ENCODE results near the gene CENPB.
"Not testable (repeated sequence)": the region's sequence is repeated elsewhere in the genome, so short reads cannot be mapped to it uniquely, and the experiment has no call there.

CENPB gene, protein sequence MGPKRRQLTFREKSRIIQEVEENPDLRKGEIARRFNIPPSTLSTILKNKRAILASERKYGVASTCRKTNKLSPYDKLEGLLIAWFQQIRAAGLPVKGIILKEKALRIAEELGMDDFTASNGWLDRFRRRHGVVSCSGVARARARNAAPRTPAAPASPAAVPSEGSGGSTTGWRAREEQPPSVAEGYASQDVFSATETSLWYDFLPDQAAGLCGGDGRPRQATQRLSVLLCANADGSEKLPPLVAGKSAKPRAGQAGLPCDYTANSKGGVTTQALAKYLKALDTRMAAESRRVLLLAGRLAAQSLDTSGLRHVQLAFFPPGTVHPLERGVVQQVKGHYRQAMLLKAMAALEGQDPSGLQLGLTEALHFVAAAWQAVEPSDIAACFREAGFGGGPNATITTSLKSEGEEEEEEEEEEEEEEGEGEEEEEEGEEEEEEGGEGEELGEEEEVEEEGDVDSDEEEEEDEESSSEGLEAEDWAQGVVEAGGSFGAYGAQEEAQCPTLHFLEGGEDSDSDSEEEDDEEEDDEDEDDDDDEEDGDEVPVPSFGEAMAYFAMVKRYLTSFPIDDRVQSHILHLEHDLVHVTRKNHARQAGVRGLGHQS
- 92.4 to 127 (median 111) reads per million in 4 experiments for total RNA-seq

DNA sequence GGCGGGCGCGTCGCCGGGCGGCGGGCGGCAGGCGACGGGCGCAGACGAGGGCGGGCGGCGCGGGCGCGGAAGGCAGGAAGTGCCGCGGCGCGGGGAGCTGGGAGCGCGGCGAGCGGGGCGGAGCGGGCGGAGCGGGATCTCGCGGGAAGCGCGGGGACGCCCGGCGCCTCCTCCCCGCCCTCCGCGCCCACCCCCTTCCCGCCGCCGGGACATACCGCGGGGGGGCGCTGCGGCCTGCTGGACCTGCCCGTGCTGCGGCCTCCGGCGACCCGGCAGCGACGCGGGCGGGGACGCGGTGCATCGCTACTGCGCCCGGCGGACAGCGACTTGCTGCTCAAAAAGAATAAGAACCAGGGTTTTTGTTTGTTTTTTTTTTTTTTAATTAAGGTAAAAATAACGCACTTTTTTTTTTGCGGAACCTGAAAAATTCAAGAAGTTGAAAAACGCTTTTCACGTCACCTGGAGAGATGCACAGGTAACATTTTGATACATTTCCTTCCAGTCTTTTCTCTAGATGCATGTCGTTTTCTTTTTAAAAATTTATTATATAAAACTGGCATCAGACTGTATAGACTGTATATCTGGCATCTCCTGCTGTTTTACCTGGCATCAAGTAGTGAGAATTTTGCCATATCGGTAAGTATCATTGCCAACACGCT, at the start of gene CENPB:
Gene CENPB (minus strand): TSS at position 76 of the 659 bp plus-strand sequence. CDS start 257 bp downstream, outside the sequence.
- DNase-seq = peak; percentile 82

DNA sequence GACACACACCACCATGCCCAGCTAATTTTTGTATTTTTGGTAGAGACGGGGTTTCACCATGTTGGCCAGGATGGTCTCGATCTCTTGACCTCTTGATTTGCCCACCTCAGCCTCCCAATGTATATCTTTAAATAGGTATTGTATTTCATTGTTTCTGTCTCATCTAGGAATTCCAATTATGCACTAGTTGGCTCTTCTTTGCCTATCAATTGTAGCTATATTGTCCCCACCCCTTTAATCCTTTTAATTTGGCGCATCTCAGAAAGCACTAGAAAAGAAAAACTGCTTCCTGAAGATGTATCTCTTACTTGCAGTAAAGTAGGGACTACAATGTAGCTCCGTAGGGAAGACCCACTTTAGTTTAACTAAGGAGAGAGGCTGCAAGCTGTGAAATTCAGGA, 49.6 kb upstream of the CENPB start:
- DNase-seq = no peak

DNA sequence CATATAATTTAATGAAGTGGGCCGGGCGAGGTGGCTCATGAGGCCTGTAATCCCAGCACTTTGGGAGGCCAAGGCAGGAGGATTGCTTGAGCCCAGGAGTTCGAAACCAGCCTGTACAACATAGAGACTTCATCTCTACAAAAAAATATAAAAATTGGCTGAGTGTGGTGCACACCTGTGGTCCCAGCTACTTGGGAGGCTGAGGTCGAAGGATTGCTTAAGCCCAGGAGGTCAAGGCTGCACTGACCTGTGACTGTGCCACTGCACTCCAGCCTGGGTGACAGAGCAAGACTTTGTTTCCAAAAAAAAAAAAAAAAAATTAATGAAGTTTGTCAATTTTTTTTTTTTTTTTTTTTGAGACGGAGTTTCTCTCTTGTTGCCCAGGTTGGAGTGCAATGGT, 43.4 kb upstream of the CENPB start:
- DNase-seq = not testable (repeated sequence)

DNA sequence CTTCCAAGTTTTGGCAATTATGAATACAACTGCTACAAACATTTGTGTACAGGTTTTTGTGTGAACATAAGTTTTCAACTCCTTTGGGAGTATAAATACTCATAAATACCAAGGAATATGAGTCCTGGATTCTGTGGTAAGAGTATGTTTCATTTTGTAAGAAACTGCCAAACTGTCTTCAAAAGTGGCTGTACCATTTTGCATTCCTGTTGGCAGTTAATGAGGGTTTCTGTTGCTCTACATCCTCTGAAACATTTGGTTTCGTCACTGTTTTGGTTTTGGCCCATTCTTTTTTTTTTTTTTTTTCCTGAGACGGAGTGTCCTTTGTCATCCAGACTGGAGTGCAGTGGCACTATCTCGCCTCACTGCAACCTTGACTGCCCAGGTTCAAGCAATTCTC, 42.3 kb upstream of the CENPB start:
- no peak for DNase-seq

DNA sequence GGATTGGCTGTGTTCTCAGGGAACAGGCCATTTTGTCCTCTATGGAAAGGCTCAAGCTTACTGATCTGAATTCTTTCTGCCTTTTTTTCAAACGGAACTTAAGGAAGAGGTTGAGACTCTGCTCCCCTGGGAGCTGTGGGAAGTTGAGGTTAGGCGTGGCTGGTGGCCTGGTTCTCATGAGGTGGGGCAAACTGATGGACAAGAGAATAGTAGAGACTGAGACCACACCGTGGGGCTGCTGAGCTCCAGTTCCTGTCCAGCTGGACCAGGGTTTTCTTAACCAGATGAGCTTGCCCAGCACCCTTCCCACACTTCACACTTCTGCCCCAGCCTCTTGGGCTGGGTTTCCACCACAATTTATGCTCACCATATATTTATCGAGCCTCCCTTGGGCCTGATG, 39.9 kb upstream of the CENPB start:
- DNase-seq = no peak

DNA sequence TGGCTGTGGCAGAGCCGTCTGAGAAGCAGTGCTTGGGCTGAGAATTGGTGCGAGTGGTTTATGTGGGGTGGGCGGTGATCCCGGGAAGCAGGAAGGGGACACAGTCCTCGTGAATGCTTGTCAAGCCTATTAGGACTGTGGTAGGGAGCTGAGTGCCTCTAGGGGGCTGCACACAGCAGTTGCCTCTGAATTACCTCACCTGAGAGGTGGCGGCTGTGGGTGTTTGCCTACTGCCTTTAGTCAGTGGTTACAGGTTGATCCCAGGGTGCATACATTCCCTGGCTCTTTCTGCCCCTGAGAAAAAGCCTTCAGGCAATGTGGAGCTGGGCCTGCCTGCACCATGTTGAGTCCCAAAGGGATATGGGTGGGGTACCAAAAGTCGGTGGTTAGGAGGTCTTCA, 39.0 kb upstream of the CENPB start:
- DNase-seq = no peak

DNA sequence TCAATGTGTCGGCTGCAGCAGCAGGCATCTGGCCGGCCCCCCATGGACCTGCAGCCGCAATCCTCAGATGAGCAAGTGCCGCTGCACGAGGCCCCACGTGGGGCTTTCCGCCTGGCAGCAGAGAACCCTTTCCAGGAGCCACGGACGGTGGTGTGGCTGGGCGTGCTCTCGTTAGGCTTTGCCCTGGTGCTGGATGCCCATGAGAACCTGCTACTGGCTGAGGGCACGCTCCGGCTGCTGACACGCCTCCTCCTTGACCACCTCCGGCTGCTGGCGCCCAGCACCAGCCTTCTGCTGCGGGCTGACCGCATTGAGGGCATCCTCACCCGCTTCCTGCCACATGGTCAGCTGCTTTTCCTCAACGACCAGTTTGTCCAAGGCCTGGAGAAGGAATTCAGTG, 37.3 kb upstream of the CENPB start:
- DNase-seq = no peak

DNA sequence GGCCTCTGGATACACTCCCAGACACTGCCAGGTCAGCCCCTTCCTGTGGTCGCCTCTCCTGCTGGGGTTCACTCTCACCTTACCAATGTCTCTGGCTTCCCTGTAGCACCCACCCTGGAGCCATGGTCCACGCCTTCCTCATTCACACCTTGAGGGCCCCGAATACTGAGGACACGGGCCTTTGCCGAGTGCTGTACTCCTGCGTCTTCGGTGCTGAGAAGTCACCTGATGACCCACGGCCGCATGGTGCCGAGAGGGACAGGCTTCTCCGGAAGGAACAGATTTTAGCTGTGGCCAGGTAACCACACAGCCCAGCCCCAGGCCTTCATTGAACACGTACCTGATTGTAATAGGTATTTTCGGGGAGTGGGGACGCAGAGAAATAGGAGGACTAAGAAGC, 35.5 kb upstream of the CENPB start:
- no peak for DNase-seq

DNA sequence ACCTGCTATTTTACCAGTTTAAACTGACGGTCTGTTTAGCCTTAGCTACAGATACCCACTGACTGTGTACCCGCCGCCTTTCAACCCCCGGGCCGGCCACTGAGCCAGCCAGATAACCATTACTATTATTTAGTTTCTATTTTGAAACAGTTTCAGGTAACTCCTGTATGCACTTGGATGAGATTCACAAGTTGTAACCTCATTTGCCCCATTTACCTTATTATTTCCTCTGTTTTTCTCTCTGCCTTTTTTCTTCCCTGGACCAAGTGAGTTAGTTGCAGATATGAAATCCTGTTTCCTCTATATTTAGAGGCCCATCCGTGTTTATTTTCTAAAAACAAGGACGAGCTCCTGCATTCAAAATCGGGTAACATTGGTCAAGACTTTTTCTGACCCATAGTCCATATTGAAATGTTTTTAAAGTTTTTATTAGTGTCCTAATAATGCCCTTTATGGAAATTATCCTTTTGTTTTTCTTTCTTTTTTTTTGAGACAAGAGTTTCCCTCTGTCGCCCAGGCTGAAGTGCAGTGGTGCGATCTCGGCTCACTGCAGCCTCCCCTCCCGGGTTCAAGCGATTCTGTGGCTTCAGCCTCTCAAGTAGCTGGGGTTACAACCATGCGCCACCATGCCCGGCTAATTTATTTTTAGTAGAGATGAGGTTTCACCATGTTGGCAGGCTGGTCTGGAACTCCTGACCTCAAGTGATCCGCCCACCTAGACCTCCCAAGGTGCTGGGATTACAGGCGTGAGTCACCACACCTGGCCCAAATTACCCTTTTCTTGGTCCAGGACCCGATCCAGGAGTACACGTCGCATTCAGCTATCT, 34.6 kb upstream of the CENPB start:
- DNase-seq = no peak

DNA sequence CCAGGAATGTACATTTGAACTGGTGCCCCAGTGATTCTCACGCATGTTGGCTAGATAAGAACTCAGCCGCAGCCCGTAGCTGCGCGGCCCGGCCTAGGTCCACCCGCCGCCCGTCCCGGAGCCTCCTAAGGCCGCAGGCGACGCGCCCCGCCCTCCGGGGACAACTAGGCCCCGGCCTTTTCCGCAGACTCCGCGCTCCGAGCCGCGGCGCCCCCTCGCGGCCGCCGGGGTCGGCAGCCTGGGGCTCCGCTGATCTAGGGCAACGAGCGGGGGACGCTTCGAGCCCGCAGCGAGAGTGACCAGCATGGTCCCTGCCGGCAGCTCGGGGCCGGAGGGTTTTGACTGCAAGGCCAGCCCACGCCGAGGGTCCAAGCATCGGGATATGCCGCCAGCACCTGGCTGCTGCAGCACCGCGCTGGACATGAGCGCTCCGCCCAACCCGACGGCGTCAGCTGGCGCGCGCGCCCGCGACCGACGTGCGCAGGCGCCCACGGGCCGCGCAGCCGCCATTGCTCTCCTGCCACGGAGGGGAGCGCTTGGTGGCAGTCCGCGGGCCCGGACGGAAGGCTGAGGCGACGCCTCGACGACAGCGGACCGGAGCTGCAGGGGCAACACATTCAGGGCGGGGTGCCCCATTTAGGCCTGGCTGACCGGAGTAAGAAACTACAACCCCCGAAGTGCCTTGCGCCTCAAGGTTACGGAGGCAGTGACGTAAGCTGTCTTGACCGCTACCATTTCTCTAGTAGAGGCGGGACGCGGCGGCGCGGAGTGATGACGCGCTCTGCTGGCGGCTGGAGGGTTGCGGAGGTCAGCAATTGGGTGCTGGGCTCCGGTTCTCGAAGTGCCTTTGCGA, 33.7 kb upstream of the CENPB start, which contains the start of gene AP5S1:
Gene AP5S1 (plus strand): TSS at position 500 of the 853 bp plus-strand sequence. CDS start 1,571 bp downstream, outside the sequence.
- peak; percentile 84 for DNase-seq

DNA sequence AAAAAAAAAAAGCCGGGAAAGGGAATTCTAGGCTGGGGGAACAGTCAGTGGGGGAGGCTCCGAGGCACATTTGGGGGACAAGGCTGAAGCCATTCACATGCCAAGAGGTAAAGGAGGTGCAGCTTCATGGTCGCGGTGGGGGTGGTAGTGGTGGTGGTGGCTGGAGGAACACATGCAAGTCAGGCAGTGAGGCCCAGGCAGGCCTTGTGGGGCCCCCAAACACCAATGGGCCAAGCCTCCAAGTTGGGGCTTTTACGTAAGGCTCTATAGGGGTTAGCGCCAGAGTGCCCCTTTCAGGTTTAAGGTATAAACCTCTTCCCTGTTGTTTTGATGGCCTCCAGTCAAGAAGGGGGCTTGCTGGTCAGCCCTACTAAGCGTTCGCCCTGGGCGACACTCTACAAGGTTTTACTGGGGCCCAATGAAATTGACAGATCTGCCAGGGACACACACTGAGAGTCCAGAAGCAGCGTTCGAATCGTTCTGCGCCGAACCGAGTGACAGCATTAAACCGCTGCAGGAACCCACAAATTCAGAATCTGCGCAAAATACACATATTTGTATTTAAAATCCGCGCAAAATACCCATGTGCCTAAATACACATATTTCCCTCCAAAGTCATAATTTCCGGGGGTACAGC, 33.0 kb upstream of the CENPB start:
- no peak for DNase-seq

DNA sequence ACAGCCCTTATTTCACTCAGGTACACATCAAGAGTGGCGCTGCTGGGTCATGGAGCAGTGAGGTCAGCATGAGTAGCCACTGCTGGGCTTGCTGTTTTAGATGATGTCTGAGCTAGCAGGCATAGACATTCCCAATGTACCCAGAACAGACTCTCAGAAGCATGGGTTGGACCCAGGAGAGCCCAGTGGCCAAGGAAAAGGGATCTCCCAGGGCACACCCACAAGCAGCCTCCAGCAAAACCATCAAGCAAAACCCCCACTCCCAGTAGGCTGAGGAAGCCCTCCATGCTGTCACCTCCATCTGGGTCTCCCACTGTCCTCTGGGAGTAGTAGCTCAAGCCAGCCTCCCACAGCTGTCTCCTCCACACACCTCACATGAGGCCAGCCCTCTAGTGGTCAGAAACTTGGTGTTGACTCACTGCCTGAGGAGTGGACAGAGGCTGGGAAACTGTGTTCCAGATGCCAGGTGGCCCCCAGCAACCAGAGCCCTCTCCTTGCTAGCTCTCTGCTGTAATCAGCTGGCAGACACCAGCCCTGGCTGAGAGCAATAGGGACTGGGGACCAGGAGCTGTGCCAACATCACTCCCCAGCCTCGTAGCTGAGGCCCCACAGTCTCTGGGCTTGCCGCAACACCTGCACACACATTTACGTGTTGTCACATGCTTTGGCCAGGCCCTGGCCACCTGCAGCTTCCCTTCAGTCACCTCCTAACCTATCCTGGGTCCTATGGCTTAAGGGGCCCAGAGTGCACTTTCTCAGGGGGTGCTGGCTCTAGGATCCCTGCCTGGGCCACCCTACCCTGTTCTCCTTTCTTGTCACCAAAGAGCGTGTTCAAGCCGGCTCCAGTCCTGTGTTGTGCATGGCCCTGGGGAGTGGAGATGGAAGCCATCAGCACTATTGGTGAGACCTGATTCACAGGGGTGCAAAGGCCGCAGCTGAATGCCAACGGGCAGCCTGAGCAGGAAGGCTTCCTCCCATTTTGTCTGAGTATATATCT, 31.9 kb upstream of the CENPB start:
- DNase-seq = no peak

DNA sequence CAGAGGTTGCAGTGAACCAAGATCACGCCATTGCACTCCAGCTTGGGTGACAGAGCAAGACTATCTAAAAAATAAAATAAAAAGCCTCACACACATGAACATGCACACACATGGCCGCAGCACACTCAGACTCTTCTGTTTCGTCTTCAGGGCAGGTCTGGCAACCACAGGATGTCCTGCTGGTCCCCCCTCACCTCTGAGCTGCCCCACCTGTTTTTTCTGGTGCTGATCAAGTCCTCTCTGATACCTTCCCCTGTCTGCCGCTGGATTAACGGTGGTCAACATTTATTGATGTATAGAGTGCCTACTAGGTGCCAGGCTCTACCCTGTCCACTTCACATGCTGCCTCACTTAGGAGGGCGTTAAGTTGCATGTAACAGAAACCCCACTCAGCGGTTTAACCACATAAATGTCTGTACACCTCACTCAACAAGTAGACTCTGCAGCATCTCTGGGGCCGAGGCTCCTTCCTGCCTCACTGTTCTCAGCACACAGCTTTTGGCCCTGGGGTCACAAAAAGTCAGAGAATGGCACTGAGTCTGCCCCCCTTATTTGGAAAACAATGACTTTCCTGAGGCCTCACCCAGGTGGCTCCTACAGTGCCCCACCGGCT, 29.3 kb upstream of the CENPB start:
- no peak for DNase-seq

DNA sequence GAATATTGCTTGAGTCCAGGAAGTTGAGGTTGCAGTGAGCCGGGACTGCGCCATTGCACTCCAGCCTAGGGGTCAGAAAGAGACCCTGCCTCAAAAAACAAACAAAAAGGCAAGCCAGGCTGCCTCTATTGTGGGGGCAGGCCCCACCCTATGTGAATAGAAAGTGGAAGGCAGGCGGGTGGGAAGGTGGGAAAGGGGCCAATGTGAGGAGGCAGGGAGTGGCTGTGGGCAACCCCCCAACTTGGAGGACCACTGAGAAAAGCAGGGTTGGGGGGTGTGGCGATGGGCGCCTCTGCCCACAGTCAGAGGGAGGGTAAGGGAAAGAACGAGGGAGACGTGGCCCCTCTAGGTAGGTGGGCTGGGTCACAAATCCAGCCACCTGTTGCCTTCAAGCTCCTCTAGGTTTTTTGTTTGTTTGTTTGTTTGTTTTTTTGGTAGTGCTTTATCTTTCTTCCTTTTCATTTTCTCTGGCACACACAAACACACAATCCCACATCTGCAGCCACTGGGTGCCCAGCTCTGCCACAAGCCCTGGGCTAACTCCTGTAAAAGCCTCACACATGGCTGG, 28.5 kb upstream of the CENPB start:
- DNase-seq = no peak

DNA sequence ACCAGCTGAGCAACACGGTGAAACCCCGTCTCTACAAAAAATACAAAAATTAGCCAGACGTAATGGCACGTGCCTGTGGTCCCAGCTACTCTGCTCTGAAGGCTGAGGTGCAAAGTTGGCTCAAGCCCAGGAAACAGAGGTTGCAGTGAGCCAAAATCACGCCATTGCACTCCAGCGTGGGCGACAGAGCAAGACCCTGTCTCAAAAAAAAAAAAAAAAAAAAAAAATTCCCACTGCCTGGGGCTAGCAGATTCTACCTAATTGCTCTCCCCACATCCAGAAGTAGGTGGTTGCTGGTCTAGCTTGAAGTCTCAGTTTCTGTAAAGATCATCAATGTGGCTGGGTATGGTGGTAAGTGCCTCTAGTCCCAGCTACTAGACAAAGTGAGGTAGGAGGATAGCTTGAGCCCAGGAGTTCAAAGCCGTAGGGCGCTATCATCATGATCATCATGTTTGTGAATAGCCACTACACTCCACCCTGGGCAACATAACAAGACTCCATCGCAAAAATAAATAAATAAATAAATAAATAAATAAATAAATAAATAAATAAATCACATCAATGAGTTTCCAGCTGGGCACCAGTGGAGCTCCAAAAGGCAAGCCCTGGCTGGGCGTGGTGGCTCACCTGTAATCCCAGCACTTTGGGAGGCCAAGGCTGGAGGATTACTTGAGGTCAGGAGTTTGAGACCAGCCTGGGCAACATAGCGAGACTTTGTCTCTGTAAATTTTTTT, 27.5 kb upstream of the CENPB start:
- DNase-seq = no peak

DNA sequence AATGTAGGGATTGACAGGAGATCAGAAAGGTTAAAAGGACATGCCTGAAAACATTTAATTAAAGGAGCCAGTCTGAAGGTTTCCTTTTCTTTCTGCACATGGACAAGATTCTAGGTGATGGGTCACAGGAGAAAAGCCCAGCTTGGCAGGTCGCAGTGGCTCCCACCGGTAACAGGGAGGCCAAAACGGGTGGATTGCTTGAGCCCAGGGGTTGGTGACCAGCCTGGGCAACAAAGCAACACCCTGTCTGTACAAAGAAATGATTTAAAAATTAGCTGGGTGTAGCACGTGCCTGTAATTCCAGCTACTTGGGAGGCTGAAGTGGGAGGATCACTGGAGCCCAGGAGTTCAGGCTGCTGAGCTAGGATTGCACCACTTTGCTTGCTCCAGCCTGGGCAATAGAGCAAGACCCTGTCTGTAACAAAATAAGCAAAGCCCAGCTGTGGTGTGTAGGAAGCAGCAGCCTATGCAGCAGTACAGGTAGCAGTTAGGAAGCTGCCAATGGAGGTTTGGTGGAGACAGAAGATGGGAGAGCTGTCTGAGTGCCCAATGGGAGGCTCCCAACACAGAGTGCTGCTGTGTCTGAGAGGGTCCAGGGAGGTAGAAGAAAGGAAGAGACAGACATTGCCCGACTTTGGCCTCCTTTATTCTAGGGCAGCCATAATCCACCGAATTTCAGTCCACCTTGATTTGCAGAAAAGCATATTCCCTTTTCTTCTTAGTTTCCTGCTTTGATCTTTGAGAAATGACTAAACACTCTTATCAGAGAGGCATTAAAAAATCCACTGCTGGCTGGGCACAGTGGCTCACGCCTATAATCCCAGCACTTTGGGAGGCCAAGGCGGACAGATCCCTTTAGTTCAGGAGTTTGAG, 26.7 kb upstream of the CENPB start:
- DNase-seq = no peak

DNA sequence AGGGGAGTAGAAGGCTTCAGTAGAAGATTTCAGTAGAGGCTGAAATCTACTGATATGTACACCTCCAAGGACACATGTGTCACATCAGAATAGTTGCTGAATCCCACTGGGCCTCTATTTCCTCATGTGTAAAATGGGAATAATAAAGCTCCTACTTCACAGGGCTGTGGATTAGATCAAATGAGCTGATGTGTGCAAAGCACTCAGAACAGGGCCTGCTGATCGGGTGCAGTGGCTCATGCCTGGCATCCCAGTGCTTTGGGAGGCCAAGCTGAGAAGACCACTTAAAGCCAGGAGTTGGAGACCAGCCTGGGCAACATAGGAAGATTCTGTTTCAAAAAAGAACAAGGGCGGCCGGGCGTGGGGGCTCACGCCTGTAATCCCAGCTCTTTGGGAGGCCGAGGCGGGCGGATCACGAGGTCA, 25.7 kb upstream of the CENPB start:
- DNase-seq = no peak

Measured in effector CD8-positive, alpha-beta T cell (primary cell).